Glomerular visceral epithelial cell (primary cell): Measurements from ENCODE around the gene S100A13.

Source experiments
- DNase-seq: peaks from one replicate; pipeline ENCODE4 v3.0.0-alpha.2; 2016; ENCODE audit errors: extremely low spot score

Gene S100A13

GRCh38 chr1:153627715-153628626 is 666 bp upstream of the S100A13 start, which contains the start of gene S100A1:
Gene S100A1 (plus strand): TSS chr1:153628434. CDS start chr1:153630522, 2,088 bp downstream.
- no peak for DNase-seq

GRCh38 chr1:153626477-153626903 is 815 bp downstream of the S100A13 start:
- no peak for DNase-seq

- DNase-seq = no peak
Observed at GRCh38 chr1:153624965-153625611, 2.2 kb downstream of the S100A13 start.

GRCh38 chr1:153623101-153623500 is 4.2 kb downstream of the S100A13 start:
- DNase-seq = no peak

GRCh38 chr1:153619171-153619570 is 8.1 kb downstream of the S100A13 start:
- no peak for DNase-seq

- DNase-seq = no peak
Observed at GRCh38 chr1:153617663-153618062, 9.6 kb downstream of the S100A13 start.

- no peak for DNase-seq
Observed at GRCh38 chr1:153616917-153617311, 10.4 kb downstream of the S100A13 start.

- DNase-seq = no peak
Observed at GRCh38 chr1:153616144-153616916, 11.0 kb downstream of the S100A13 start, which contains the start of gene S100A14. Gene S100A14 (minus strand): TSS chr1:153616325. CDS start chr1:153615858, 467 bp downstream.

GRCh38 chr1:153615406-153615805 is 11.9 kb downstream of the S100A13 start:
- DNase-seq = no peak

- no peak for DNase-seq
Observed at GRCh38 chr1:153614906-153615305, 12.4 kb downstream of the S100A13 start.

- DNase-seq = no peak
Observed at GRCh38 chr1:153614189-153614900, 13.0 kb downstream of the S100A13 start.

- DNase-seq = no peak
Observed at GRCh38 chr1:153613406-153613805, 13.9 kb downstream of the S100A13 start.

GRCh38 chr1:153612755-153613331 is 14.5 kb downstream of the S100A13 start, which contains the start of gene S100A16:
Gene S100A16 (minus strand): TSS chr1:153613137. CDS start chr1:153608151, 4,986 bp downstream.
- peak; percentile 84 for DNase-seq

GRCh38 chr1:153612111-153612754 is 15.1 kb downstream of the S100A13 start:
- DNase-seq = peak; percentile 31

GRCh38 chr1:153611356-153611755 is 15.9 kb downstream of the S100A13 start:
- no peak for DNase-seq

GRCh38 chr1:153610811-153611301 is 16.4 kb downstream of the S100A13 start:
- no peak for DNase-seq

- DNase-seq = peak; percentile 57
Observed at GRCh38 chr1:153610334-153610733, 17.0 kb downstream of the S100A13 start.

GRCh38 chr1:153609585-153609907 is 17.8 kb downstream of the S100A13 start:
- no peak for DNase-seq

- peak; percentile 92 for DNase-seq
Observed at GRCh38 chr1:153608742-153609584, 18.3 kb downstream of the S100A13 start.
